Measurements from ENCODE around the gene THRSP.
"Not testable (repeated sequence)": the region's sequence is repeated elsewhere in the genome, so short reads cannot be mapped to it uniquely, and the experiment has no call there.

The THRSP gene

GRCh38 chr11:78066471-78066870, 2.8 kb downstream of the THRSP start:
- no peak for DNase-seq (ENCODE audit: low read depth in 2 of 2)

DNA sequence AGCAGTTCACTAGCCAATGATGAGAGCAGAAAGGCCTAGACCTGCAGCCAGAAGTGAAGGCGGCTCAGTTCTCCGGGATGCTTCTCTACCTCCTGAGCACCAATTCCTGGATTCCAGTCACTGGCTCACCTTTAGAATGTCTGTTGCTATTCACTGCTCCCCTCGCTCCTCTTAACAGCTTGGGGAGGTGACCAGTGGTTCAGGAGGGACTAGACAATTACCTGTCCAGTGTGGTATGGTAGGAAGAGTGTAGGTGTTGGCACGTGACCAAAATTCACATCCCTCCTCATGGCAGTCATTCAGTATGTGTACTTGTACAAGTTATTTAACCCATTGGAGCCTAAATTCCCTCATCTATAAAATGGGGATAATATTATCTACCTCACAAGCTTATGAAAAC, 4.0 kb downstream of the THRSP start:
- no peak for DNase-seq (ENCODE audit: low read depth in 2 of 2)

DNA sequence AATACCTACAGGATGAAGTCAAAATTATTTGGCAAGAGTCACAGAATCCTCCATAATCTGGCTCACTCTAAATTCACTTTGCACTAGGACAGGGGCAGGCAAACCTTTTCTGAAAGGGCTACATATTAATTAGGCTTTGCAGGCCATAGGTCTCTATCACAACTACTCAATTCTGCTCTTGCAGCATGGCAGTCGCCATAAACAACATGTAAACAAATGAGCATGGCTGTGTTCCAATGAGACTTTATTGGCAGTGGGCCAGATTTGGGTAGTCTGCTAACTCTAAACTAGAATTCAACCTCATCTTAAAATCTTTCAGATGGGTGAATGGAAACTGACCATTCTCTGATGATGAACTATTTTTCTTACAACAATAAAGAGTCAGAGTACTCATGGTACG, 5.8 kb downstream of the THRSP start:
- no peak for DNase-seq (ENCODE audit: low read depth in 2 of 2)

GRCh38 chr11:78070621-78071020, 7.0 kb downstream of the THRSP start:
- DNase-seq (ENCODE audit: low read depth in 2 of 2), result no peak

- no peak for DNase-seq (ENCODE audit: low read depth in 2 of 2)
Observed at GRCh38 chr11:78071717-78072116, 8.1 kb downstream of the THRSP start.

DNA sequence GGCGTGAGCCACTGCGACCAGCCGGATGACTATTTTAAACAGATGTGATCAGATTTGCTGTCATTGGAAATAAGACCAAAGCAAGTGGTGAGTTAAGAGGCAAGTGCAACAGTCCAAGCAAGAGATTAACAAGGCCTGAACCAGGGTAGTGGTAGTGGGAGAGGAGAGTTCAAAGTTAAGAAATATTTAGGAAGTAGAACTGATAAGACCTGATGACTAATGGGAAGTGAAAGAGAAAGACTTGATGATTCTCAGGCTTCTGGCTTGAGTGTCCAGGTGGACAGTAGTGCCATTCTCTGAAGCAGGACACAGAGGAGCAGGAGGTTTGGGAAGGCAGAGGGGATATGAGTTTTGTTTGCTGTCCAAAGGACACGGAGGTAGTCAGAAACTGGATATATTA, 8.8 kb downstream of the THRSP start:
- DNase-seq (ENCODE audit: low read depth in 2 of 2), result no peak

GRCh38 chr11:78074756-78075155, 11.1 kb downstream of the THRSP start:
- no peak for DNase-seq (ENCODE audit: low read depth in 2 of 2)

DNA sequence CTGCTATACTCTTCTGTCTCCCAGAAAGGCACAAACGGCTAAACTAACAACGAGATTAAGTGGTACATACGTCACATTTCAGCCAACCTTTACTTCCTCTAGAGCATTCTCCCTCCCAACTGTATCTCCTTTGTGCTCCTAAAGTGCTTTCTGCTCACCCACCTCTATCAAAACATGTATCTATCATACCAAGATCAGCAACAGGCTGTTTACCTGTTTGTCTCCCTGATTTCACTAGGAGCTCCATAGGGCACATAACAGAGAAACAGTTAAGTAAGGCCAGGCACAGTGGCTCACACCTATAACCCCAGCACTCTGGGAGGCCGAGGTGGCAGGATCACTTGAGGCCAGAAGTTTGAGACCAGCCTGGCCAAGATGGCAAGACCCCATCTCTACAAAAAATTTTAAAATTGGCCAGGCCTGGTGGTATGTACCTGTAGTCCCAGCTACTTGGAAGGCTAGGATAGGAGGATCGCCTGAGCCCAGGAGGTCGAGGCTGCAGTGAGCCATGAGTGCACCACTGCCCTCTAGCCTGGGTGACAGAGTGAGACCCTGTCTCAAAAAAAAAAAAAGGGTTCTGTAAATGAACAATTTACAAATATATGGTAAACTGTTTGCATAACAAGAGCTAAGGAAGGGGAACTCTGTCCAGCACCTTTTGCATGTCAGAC, 13.2 kb downstream of the THRSP start:
- no peak for DNase-seq (ENCODE audit: low read depth in 2 of 2)

GRCh38 chr11:78077592-78077991, 13.9 kb downstream of the THRSP start:
- DNase-seq (ENCODE audit: low read depth in 2 of 2), result not testable (repeated sequence)

GRCh38 chr11:78078218-78079167, 14.8 kb downstream of the THRSP start:
- DNase-seq (ENCODE audit: low read depth in 2 of 2), result no peak

GRCh38 chr11:78079232-78080083, 15.8 kb downstream of the THRSP start, which contains the start of gene NDUFC2:
Gene NDUFC2 (minus strand): TSS chr11:78079862. CDS start chr11:78079744, 118 bp downstream.
- DNase-seq (ENCODE audit: low read depth in 2 of 2), result peak; percentile 60 to 67

- DNase-seq (ENCODE audit: low read depth in 2 of 2), result no peak
Observed at GRCh38 chr11:78080084-78080817, 16.6 kb downstream of the THRSP start.

DNA sequence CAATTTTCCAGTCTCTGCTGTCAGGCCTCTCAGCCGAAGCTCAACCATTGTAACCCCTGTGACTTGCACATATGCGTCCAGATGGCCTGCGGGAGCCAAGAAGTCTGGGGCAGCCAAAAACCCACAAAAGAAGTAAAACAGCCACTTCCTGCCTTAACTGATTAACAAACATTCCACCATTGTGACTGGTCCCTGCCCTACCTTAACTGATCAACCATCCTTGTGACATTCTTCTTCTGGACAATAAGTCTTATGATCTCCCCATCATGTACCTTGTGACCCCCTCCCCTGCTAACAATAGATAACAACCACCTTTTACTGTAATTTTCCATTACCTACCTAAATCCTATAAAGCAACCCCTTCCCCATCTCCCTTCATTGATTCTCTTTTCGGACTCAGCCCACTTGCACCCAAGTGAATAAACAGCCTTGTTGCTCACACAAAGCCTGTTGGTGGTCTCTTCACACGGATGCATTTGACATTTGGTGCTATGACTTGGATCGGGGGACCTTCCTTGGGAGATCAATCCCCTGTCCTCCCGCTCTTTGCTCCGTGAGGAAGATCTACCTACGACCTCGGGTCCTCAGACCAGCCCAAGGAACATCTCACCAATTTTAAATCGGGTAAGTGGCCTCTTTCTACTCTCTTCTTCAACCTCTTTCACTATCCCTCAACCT, 17.3 kb downstream of the THRSP start:
- DNase-seq (ENCODE audit: low read depth in 2 of 2), result no peak

GRCh38 chr11:78081583-78081982, 17.9 kb downstream of the THRSP start:
- DNase-seq (ENCODE audit: low read depth in 2 of 2), result no peak

DNA sequence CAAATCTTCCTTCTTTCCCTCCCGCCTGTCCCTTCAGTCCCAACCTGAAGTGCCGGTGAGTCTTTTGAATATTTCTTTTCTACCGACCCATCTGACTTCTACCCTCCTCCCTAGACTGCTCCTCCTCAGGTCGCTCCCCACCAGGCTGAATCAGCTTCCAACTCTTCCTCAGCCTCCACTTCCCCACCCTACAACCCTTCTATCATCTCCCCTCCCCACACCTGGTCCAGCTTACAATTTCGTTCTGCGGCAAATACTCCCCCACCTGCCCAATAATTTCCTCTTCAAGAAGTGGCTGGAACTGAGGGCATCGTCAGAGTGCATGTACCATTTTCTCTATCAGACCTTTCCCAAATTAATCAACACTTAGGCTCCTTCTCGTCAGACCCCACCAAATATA, 18.5 kb downstream of the THRSP start:
- DNase-seq (ENCODE audit: low read depth in 2 of 2), result no peak

- no peak for DNase-seq (ENCODE audit: low read depth in 2 of 2)
Observed at GRCh38 chr11:78083021-78083420, 19.4 kb downstream of the THRSP start.

GRCh38 chr11:78084506-78084905, 20.8 kb downstream of the THRSP start:
- not testable (repeated sequence) for DNase-seq (ENCODE audit: low read depth in 2 of 2)

DNA sequence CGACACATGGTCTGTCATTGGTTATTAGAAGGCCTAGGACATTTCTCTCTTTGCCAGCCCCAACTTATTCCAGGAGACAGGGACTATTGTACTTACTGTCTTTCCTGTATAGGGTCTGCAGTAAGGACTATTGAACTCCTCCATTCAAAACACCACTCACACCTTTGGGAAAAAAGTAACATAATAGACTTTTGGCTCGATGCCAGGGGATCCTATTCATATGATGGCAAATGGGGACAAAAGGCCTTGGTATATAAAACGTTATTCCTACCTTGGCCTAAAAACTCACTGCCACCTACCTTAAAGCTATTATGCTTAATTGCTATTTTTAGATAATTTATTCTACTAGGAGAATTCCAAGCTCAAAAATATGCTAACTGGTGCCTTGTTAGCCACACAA, 22.3 kb downstream of the THRSP start:
- no peak for DNase-seq (ENCODE audit: low read depth in 2 of 2)

DNA sequence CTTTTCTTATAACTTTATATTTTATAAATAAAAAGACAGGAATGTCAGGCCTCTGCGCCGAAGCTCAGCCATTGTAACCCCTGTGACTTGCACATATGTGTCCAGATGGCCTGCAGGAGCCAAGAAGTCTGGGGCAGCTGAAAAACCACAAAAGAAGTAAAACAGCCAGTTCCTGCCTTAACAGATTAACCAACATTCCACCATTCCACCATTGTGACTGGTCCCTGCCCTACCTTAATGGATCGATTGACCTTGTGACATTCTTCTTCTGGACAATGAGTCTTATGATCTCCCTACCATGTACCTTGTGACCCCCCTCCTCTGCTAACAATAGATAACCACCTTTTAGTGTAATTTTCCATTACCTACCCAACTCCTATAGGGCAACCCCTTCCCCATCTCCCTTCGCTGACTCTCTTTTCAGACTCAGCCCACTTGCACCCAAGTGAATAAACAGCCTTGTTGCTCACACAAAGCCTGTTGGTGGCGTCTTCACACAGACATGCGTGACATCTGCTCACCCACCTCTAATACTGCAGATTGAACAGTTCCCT, 22.9 kb downstream of the THRSP start:
- not testable (repeated sequence) for DNase-seq (ENCODE audit: low read depth in 2 of 2)

DNA sequence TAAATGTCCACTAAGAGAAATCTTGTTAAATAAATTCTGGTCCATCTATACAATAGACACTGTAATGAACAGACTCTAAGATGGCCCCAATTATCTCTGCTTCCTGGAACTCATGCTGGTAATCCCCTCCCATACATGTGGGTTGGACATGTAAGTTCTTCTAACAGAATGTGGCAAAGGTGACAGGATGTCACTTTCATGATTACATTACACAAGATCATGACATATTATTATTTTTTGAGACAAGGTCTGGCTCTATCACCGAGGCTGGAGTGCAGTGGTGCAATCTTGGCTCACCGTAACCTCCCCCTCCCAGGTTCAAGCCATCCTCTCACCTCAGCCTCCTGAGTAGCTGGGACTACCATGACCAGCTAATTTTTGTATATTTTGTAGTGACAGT, 30.6 kb downstream of the THRSP start:
- DNase-seq (ENCODE audit: low read depth in 2 of 2), result no peak

All from stimulated activated CD4-positive, alpha-beta T cell treated with anti-CD3 and anti-CD28 coated beads, Interleukin-4, amount 100 ng/mL, for 48 hours (primary cell).